ENCODE results near the gene MATCAP1. TPM values are rescaled to one million over a fixed set of nuclear protein-coding genes. Genes with fewer than 3 reads are reported as not detected.

Gene MATCAP1
- total and polyA plus RNA-seq, 2 donors (not counting 1 experiment from before 2014, with no cell fraction given) = 6.2 to 8.9 TPM

DNA sequence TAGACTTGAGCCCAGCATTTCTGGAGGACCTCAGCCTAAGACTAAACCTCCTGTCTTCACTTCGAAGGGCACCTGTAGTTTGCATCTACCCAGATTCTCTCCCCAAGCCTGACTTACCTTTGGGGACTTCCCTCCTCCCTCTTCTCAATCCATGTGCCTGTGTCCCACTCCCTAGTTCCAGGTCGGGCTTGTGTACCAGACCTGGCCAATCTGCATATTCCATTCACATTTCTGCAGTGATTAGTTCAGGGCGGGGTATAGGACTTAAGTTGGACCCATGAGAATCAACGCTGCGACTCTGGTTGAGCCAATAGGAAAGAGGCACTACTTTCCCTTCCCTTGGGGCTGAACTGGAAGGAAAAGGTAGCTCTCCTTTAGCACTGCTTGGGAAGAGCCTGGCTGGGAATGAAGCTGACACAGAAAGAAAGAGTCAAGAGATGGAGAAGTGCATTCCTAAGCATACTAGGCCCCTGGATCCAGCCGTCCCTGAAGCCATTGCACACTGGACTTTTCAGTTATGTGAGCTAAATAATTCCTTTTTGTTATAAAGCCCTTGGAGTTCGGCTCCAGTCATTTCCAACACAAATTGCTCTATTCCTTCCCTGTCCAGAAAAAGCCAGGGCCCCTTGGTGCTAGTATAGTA is 26.5 kb downstream of the MATCAP1 start:
- Mint-ChIP-seq H3K4me1 (peaks cover 54% of the 10 kb centered on the region), H3K27me3 (peaks cover 11% of the 10 kb centered on the region), H3K4me3 (peak overlapping the region; percentile 37), H3K9me3 (ENCODE audit: insufficient read depth) (no peaks in the 10 kb centered on the region), H3K27ac (peak overlapping the region; percentile 97)
- H3K9me3 ChIP-seq (ENCODE audit: control extremely low read depth in 1 of 3, control insufficient read depth in 2 of 3, insufficient read depth in 1 of 3, low read length in 2 of 3) = peaks cover 0 to 22% (median 0%) of the 10 kb centered on the region in 3 donors
- peaks cover 58% of the 10 kb centered on the region for H4K20me1 ChIP-seq (ENCODE audit: control insufficient read depth, insufficient read depth, low read length, poor library complexity, severe bottlenecking)
- TF ChIP-seq EZH2 (IDR thresholded peaks at IDR 0.05; ENCODE audit: borderline replicate concordance, insufficient read depth, low read depth, low read length, poor library complexity, severe bottlenecking) = no peak
- TF ChIP-seq, protein P1, sequence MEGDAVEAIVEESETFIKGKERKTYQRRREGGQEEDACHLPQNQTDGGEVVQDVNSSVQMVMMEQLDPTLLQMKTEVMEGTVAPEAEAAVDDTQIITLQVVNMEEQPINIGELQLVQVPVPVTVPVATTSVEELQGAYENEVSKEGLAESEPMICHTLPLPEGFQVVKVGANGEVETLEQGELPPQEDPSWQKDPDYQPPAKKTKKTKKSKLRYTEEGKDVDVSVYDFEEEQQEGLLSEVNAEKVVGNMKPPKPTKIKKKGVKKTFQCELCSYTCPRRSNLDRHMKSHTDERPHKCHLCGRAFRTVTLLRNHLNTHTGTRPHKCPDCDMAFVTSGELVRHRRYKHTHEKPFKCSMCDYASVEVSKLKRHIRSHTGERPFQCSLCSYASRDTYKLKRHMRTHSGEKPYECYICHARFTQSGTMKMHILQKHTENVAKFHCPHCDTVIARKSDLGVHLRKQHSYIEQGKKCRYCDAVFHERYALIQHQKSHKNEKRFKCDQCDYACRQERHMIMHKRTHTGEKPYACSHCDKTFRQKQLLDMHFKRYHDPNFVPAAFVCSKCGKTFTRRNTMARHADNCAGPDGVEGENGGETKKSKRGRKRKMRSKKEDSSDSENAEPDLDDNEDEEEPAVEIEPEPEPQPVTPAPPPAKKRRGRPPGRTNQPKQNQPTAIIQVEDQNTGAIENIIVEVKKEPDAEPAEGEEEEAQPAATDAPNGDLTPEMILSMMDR (IDR thresholded peaks at IDR 0.05) = no peak
- no peak overlapping the region for H3K4me3 ChIP-seq (ENCODE audit: control extremely low read depth in 1 of 5, extremely low read depth in 1 of 5, insufficient read depth in 1 of 5, low read depth in 2 of 5, low read length in 4 of 5)
- DNase-seq (peak; percentile 15), ATAC-seq (ENCODE audit: low read depth) (no peak)
- H3K9ac ChIP-seq (ENCODE audit: low read length) = no peak overlapping the region
- intact Hi-C loops (cut with micrococcal nuclease) = no loop called here
- peaks cover 35 to 55% of the 10 kb centered on the region in 2 donors for H3K4me1 ChIP-seq (ENCODE audit: control insufficient read depth in 2 of 2, insufficient read depth in 2 of 2, low read length in 2 of 2)
- no peaks in the 10 kb centered on the region for H3K36me3 ChIP-seq (replicated peaks in 1 of 2; ENCODE audit: control extremely low read depth in 1 of 2, control insufficient read depth in 1 of 2, extremely low read depth in 1 of 2, insufficient read depth in 2 of 2, low read length in 1 of 2)
- peaks cover 0 to 26% (median 7%) of the 10 kb centered on the region in 4 experiments for H3K27me3 ChIP-seq (replicated peaks in 1 of 4; ENCODE audit: control extremely low read depth in 1 of 4, control insufficient read depth in 3 of 4, insufficient read depth in 4 of 4, low read length in 3 of 4)
- no peak overlapping the region for H2AFZ ChIP-seq (ENCODE audit: insufficient read depth, low read depth, low read length, poor library complexity, severe bottlenecking)
- no peaks in the 10 kb centered on the region for H3K79me2 ChIP-seq (ENCODE audit: control insufficient read depth, insufficient read depth, low read length)
- WGBS (ENCODE audit: insufficient coverage) = 90% methylated on average over 6 of the region's 7 CpGs
- H3K27ac ChIP-seq (ENCODE audit: low read length in 2 of 2) = peak overlapping the region in 1 of 2 donors; percentile 99
- ChIA-PET CTCF (interaction anchor here (0.9 to 2.3 kb wide), 11 partner anchors 8 to 201 kb away, joined by 3 to 13 read pairs (median 5); partner anchors contain the start of gene NOL3), POLR2A (no interaction called here)
- no peak overlapping the region for H3K4me2 ChIP-seq (replicated peaks; ENCODE audit: low read depth, low read length, poor library complexity, severe bottlenecking)

DNA sequence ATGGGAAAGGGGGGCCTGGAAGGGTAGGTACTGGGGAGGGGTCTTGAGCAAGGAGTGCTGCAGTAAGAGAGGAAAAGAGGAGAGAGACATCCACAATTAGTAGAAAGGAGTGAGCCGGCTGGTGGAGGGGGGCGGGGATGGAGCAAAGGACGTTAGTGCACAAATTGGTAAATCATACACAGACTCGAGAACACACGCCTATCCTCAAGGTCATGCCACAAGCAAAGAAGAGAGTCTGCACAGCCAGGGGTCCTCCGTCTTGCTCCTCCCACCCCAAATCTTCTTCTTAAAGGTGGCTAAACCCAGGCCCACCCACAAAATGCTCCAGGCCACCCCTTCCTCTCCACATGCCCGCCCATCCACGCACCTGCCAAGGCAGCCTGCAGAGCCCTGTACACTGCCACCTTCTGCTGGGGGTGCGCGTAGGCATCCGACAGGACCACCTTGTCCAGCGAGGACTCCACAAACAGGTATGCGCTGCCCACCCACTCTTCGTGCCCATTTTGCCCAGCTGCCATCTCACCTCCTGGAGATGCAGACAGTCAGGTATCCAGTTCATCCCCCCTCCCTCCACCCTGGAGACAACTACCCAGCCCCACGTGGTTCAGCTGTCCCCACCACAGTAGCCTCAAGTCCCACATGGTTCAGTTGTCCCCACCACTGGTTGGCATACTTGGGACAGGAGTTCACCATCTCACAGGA is 27.5 kb downstream of the MATCAP1 start:
- peaks cover 31 to 51% of the 10 kb centered on the region in 2 donors for H3K4me1 ChIP-seq (ENCODE audit: control insufficient read depth in 2 of 2, insufficient read depth in 2 of 2, low read length in 2 of 2)
- H3K4me3 Mint-ChIP-seq = peak overlapping the region; percentile 10
- peaks cover 5% of the 10 kb centered on the region for H3K27me3 Mint-ChIP-seq
- H4K20me1 ChIP-seq (ENCODE audit: control insufficient read depth, insufficient read depth, low read length, poor library complexity, severe bottlenecking) = peaks cover 52% of the 10 kb centered on the region
- TF ChIP-seq, protein P1 (IDR thresholded peaks at IDR 0.05) = no peak
- no peak for TF ChIP-seq EZH2 (IDR thresholded peaks at IDR 0.05; ENCODE audit: borderline replicate concordance, insufficient read depth, low read depth, low read length, poor library complexity, severe bottlenecking)
- peaks cover 0 to 20% (median 0%) of the 10 kb centered on the region in 3 donors for H3K9me3 ChIP-seq (ENCODE audit: control extremely low read depth in 1 of 3, control insufficient read depth in 2 of 3, insufficient read depth in 1 of 3, low read length in 2 of 3)
- H3K4me2 ChIP-seq (replicated peaks; ENCODE audit: low read depth, low read length, poor library complexity, severe bottlenecking) = no peak overlapping the region
- peaks cover 54% of the 10 kb centered on the region for H3K4me1 Mint-ChIP-seq
- DNase-seq (peak; percentile 31), ATAC-seq (ENCODE audit: low read depth) (no peak)
- H3K27ac Mint-ChIP-seq = no peak overlapping the region
- no peak overlapping the region for H3K9ac ChIP-seq (ENCODE audit: low read length)
- no peaks in the 10 kb centered on the region for H3K36me3 ChIP-seq (replicated peaks in 1 of 2; ENCODE audit: control extremely low read depth in 1 of 2, control insufficient read depth in 1 of 2, extremely low read depth in 1 of 2, insufficient read depth in 2 of 2, low read length in 1 of 2)
- no peaks in the 10 kb centered on the region for H3K79me2 ChIP-seq (ENCODE audit: control insufficient read depth, insufficient read depth, low read length)
- 87% methylated on average over 14 of the region's 15 CpGs for WGBS (ENCODE audit: insufficient coverage)
- H2AFZ ChIP-seq (ENCODE audit: insufficient read depth, low read depth, low read length, poor library complexity, severe bottlenecking) = no peak overlapping the region
- ChIA-PET CTCF (interaction anchor here (1.1 to 2.2 kb wide), 15 partner anchors 14 to 206 kb away, joined by 3 to 27 read pairs (median 9); partner anchors contain the start of gene NOL3), POLR2A (no interaction called here)
- peaks cover 0 to 22% (median 6%) of the 10 kb centered on the region in 4 experiments for H3K27me3 ChIP-seq (replicated peaks in 1 of 4; ENCODE audit: control extremely low read depth in 1 of 4, control insufficient read depth in 3 of 4, insufficient read depth in 4 of 4, low read length in 3 of 4)
- intact Hi-C loops (cut with micrococcal nuclease) = no loop called here
- H3K4me3 ChIP-seq (ENCODE audit: control extremely low read depth in 1 of 5, extremely low read depth in 1 of 5, insufficient read depth in 1 of 5, low read depth in 2 of 5, low read length in 4 of 5) = no peak overlapping the region
- H3K27ac ChIP-seq (ENCODE audit: low read length in 2 of 2) = no peak overlapping the region
- no peaks in the 10 kb centered on the region for H3K9me3 Mint-ChIP-seq (ENCODE audit: insufficient read depth)

Measured in B cell (primary cell).